OCI-LY7 (cell line): ENCODE data around the gene CDCP2. TPM values are rescaled to one million over a fixed set of nuclear protein-coding genes. Genes with fewer than 3 reads are reported as not detected.

Experiments used
- BruUV-seq: library from RNA; stranded (reverse); fragments of 400-500 nt; replicated peaks from 2 replicates; lab custom pipeline; 2021; lab: Mats Ljungman, UMichigan
- CTCF ChIA-PET: fragments of 300-600 bp; sonication (Branson Sonifier 250); formaldehyde crosslinking; loops from one replicate; lab custom pipeline; 2022; ENCODE audit warnings: antibody characterized with exemption; ENCODE audit not compliant: unreplicated experiment; lab: Charles Lee
- POLR2A ChIA-PET: fragments of 300-600 bp; sonication (Branson Sonifier 250); formaldehyde crosslinking; loops from one replicate; lab custom pipeline; 2022; ENCODE audit warnings: antibody characterized with exemption; lab: Charles Lee
- DNase-seq: peaks from one replicate; pipeline ENCODE4 v3.0.0-alpha.2; 2015; ENCODE audit warnings: low spot score
- H2AFZ ChIP-seq: fragments of 200-600 bp; sonication (generic), shearing (Covaris generic); 2 replicates; pipeline ENCODE4 v1.6.1; 2014; ENCODE audit warnings: mild to moderate bottlenecking, antibody characterized with exemption, low read length, moderate library complexity
- H3K27ac ChIP-seq: fragments of 200-600 bp; sonication (generic); 2 replicates; pipeline ENCODE4 v1.5.1; 2014; ENCODE audit warnings: mixed run types, low read depth, mild to moderate bottlenecking, moderate library complexity, low read length, inconsistent platforms; ENCODE audit not compliant: poor library complexity, severe bottlenecking
- H3K36me3 ChIP-seq: fragments of 200-600 bp; sonication (generic); 2 replicates; pipeline ENCODE4 v1.6.1; 2014; ENCODE audit warnings: mild to moderate bottlenecking, antibody characterized with exemption, low read length, moderate library complexity, mixed read lengths; ENCODE audit not compliant: insufficient read depth
- H3K4me1 ChIP-seq: fragments of 200-600 bp; sonication (generic); 2 replicates; pipeline ENCODE4 v1.5.1; 2014; ENCODE audit warnings: mild to moderate bottlenecking, low read length; ENCODE audit not compliant: insufficient read depth, poor library complexity, severe bottlenecking
- H3K4me2 ChIP-seq: fragments of 200-600 bp; sonication (generic); 2 replicates; pipeline ENCODE4 v1.6.1; 2014; ENCODE audit warnings: mild to moderate bottlenecking, low read length
- H3K4me3 ChIP-seq: fragments of 200-600 bp; sonication (generic); 2 replicates; pipeline ENCODE4 v1.5.1; 2014; ENCODE audit warnings: mild to moderate bottlenecking, low read depth, low read length; ENCODE audit not compliant: poor library complexity, severe bottlenecking
- H3K79me2 ChIP-seq: fragments of 200-600 bp; sonication (generic); 2 replicates; pipeline ENCODE4 v1.6.1; 2016; ENCODE audit warnings: low read depth, mild to moderate bottlenecking, low read length, moderate library complexity, mixed read lengths; ENCODE audit not compliant: insufficient read depth
- H3K9me2 ChIP-seq: fragments of 200-600 bp; sonication (generic); 2 replicates; pipeline ENCODE4 v1.6.1; 2016; ENCODE audit warnings: mild to moderate bottlenecking, low read length, mixed read lengths; ENCODE audit not compliant: insufficient read depth
- H3K9me3 ChIP-seq: fragments of 200-600 bp; sonication (generic); 2 replicates; pipeline ENCODE4 v1.6.1; 2014; ENCODE audit warnings: mild to moderate bottlenecking, mixed run types, low read length, mixed read lengths
- H4K20me1 ChIP-seq: fragments of 200-600 bp; sonication (generic); 2 replicates; pipeline ENCODE4 v1.6.1; 2014; ENCODE audit warnings: mild to moderate bottlenecking, antibody characterized with exemption, low read length, moderate library complexity, mixed read lengths; ENCODE audit not compliant: insufficient read depth
- CTCF ChIP-seq: fragments of 200-600 bp; sonication (generic); conservative IDR thresholded peaks from 2 replicates; pipeline ENCODE4 v1.5.1; 2014; ENCODE audit warnings: mild to moderate bottlenecking, antibody characterized with exemption, low read length, moderate library complexity, mixed read lengths
- EZH2phosphoT487 ChIP-seq: fragments of 200-600 bp; sonication (generic); IDR thresholded peaks from 2 replicates; pipeline ENCODE4 v1.6.1; 2018; ENCODE audit warnings: low read depth, borderline replicate concordance, mild to moderate bottlenecking, mixed run types, antibody characterized with exemption, low read length, moderate library complexity, mixed read lengths
- intact Hi-C: fragments of 100-400 bp; cut with micrococcal nuclease; formaldehyde crosslinking; loops from one replicate; pipeline ENCODE4 v1.10.0; 2022; ENCODE audit not compliant: unreplicated experiment
- small RNA-seq: library from RNA; depleted of rRNA; stranded (forward); fragments of <200 nt; gene quantifications from one replicate; pipeline ENCODE3, GENCODE V24; 2014
- total RNA-seq, 2 experiments: library from RNA; depleted of rRNA in 1 of 2; stranded (reverse); fragments of >200 nt in 1 of 2; shearing (Covaris generic) in 1 of 2; gene quantifications; 2 replicates each; pipeline ENCODE4 v1.2.3, GENCODE V29; 2014 to 2022

The CDCP2 gene
- total RNA-seq, 2 experiments from 2014 or later = 0.09 TPM; not detected in 1

- no peaks in the 10 kb centered on the region for H3K9me2 ChIP-seq
- no peak overlapping the region for H2AFZ ChIP-seq
- H3K9me3 ChIP-seq = no peaks in the 10 kb centered on the region
- intact Hi-C loops = no loop called here
- no peak for DNase-seq
- H4K20me1 ChIP-seq = no peaks in the 10 kb centered on the region; the same call in 1 of the 2 replicates
- no peak overlapping the region for H3K4me2 ChIP-seq
- TF ChIP-seq EZH2phosphoT487 = no peak
- TF ChIP-seq CTCF = no peak
- H3K36me3 ChIP-seq = no peaks in the 10 kb centered on the region
- ChIA-PET CTCF (no interaction called here), POLR2A (interaction anchor here (1.2 kb wide), 1 partner anchor 11 kb away, joined by 3 read pairs; no protein-coding TSS in a partner anchor)
- H3K27ac ChIP-seq = no peak overlapping the region
- no peaks in the 10 kb centered on the region for H3K4me1 ChIP-seq
- H3K4me3 ChIP-seq = no peak overlapping the region
- BruUV-seq = no TSS peak
- no peaks in the 10 kb centered on the region for H3K79me2 ChIP-seq
Observed at GRCh38 chr1:54086754-54087153, 66.0 kb downstream of the CDCP2 start.

GRCh38 chr1:54084794-54085193 is 68.0 kb downstream of the CDCP2 start:
- CTCF ChIA-PET = no interaction called here
- H3K9me2 ChIP-seq = no peaks in the 10 kb centered on the region
- no peak overlapping the region for H3K4me2 ChIP-seq
- POLR2A ChIA-PET = interaction anchor here (1.2 kb wide), 1 partner anchor 640 kb away, joined by 3 read pairs; no protein-coding TSS in a partner anchor
- no peak for DNase-seq
- H3K27ac ChIP-seq = no peak overlapping the region
- H3K9me3 ChIP-seq = no peaks in the 10 kb centered on the region
- BruUV-seq = no TSS peak
- no peaks in the 10 kb centered on the region for H3K36me3 ChIP-seq
- H4K20me1 ChIP-seq = no peaks in the 10 kb centered on the region; the same call in 1 of the 2 replicates
- no peak overlapping the region for H3K4me3 ChIP-seq
- intact Hi-C loops = no loop called here
- no peaks in the 10 kb centered on the region for H3K4me1 ChIP-seq
- no peak overlapping the region for H2AFZ ChIP-seq
- no peak for TF ChIP-seq EZH2phosphoT487
- no peak for TF ChIP-seq CTCF
- no peaks in the 10 kb centered on the region for H3K79me2 ChIP-seq

Small RNA genes within 50 kb of the gene (small RNA-seq; reads per million reads assigned to genes)
- gene AL353898.1 (not detected), gene AL353898.2 (not detected)

Other genes with a start within 250 kb of the CDCP2 start
- 57.0 and 61.0 TPM in 2 replicates for gene IFT25, start 207.3 kb downstream of the CDCP2 start, total RNA-seq (2014; rRNA removed; shearing (Covaris generic))
- 45.2 and 45.4 TPM in 2 replicates for gene IFT25, start 207.3 kb downstream of the CDCP2 start, total RNA-seq (2022)
- gene LRRC42, start 206.7 kb downstream of the CDCP2 start, total RNA-seq (2014; rRNA removed; shearing (Covaris generic)) = 12.5 and 17.5 TPM in 2 replicates
- 16.4 and 18.5 TPM in 2 replicates for gene LRRC42, start 206.7 kb downstream of the CDCP2 start, total RNA-seq (2022)
- not detected in 2 replicates for gene LDLRAD1, start 134.8 kb downstream of the CDCP2 start, total RNA-seq (2014; rRNA removed; shearing (Covaris generic))
- gene LDLRAD1, start 134.8 kb downstream of the CDCP2 start, total RNA-seq (2022) = not detected in 2 replicates
- 74.5 and 76.7 TPM in 2 replicates for gene TMEM59, start 99.8 kb downstream of the CDCP2 start, total RNA-seq (2014; rRNA removed; shearing (Covaris generic))
- gene TMEM59, start 99.8 kb downstream of the CDCP2 start, total RNA-seq (2022) = 94.5 and 95.4 TPM in 2 replicates
- 4.9 and 5.1 TPM in 2 replicates for gene TCEANC2, start 99.4 kb downstream of the CDCP2 start, total RNA-seq (2014; rRNA removed; shearing (Covaris generic))
- 9.5 and 10.4 TPM in 2 replicates for gene TCEANC2, start 99.4 kb downstream of the CDCP2 start, total RNA-seq (2022)
- gene CYB5RL, start 47.0 kb upstream of the CDCP2 start, total RNA-seq (2014; rRNA removed; shearing (Covaris generic)) = 10.1 and 10.4 TPM in 2 replicates
- 20.5 and 20.6 TPM in 2 replicates for gene CYB5RL, start 47.0 kb upstream of the CDCP2 start, total RNA-seq (2022)
- gene MRPL37, start 47.2 kb upstream of the CDCP2 start, total RNA-seq (2014; rRNA removed; shearing (Covaris generic)) = 85.6 and 107 TPM in 2 replicates
- gene MRPL37, start 47.2 kb upstream of the CDCP2 start, total RNA-seq (2022) = 121 and 126 TPM in 2 replicates